HG03159 (cell line): ENCODE measurements around the gene PSME4.
"Not testable (repeated sequence)": the region's sequence is repeated elsewhere in the genome, so short reads cannot be mapped to it uniquely, and the experiment has no call there.

Experiments used
- ATAC-seq: cut with Tn5 transposase; IDR thresholded peaks from one replicate; pipeline ENCODE4 v1.9.1; 2021; ENCODE audit warnings: mild to moderate bottlenecking, moderate library complexity; ENCODE audit not compliant: unreplicated experiment

PSME4 gene

GRCh38 chr2:53964257-53964952 lies 6.4 kb downstream of the PSME4 start:
- ATAC-seq, result no peak

GRCh38 chr2:53961478-53962216 lies 9.1 kb downstream of the PSME4 start:
- not testable (repeated sequence) for ATAC-seq

GRCh38 chr2:53960476-53960875 lies 10.3 kb downstream of the PSME4 start:
- ATAC-seq, result no peak

- no peak for ATAC-seq
Observed at GRCh38 chr2:53958443-53958842, 12.3 kb downstream of the PSME4 start.

GRCh38 chr2:53952519-53952918 lies 18.3 kb downstream of the PSME4 start:
- no peak for ATAC-seq

GRCh38 chr2:53949457-53949856 lies 21.3 kb downstream of the PSME4 start:
- peak; percentile 64 for ATAC-seq

GRCh38 chr2:53945538-53945937 lies 25.3 kb downstream of the PSME4 start:
- ATAC-seq, result no peak

- no peak for ATAC-seq
Observed at GRCh38 chr2:53944542-53944941, 26.3 kb downstream of the PSME4 start.

GRCh38 chr2:53942280-53942679 lies 28.5 kb downstream of the PSME4 start:
- ATAC-seq, result peak; percentile 43

- peak; percentile 76 for ATAC-seq
Observed at GRCh38 chr2:53941749-53942148, 29.0 kb downstream of the PSME4 start.

- ATAC-seq, result no peak
Observed at GRCh38 chr2:53939656-53940055, 31.1 kb downstream of the PSME4 start.

- ATAC-seq, result no peak
Observed at GRCh38 chr2:53938904-53939303, 31.9 kb downstream of the PSME4 start.

GRCh38 chr2:53933329-53933728 lies 37.5 kb downstream of the PSME4 start:
- no peak for ATAC-seq

- not testable (repeated sequence) for ATAC-seq
Observed at GRCh38 chr2:53926321-53926720, 44.5 kb downstream of the PSME4 start.

GRCh38 chr2:53913721-53914120 lies 57.1 kb downstream of the PSME4 start:
- peak; percentile 91 for ATAC-seq

- ATAC-seq, result no peak
Observed at GRCh38 chr2:53911434-53912189, 59.2 kb downstream of the PSME4 start.

GRCh38 chr2:53907582-53907981 lies 63.2 kb downstream of the PSME4 start:
- ATAC-seq, result no peak

GRCh38 chr2:53905396-53905795 lies 65.4 kb downstream of the PSME4 start:
- no peak for ATAC-seq

GRCh38 chr2:53903011-53903410 lies 67.8 kb downstream of the PSME4 start:
- no peak for ATAC-seq

GRCh38 chr2:53901192-53901591 lies 69.6 kb downstream of the PSME4 start:
- ATAC-seq, result no peak

- no peak for ATAC-seq
Observed at GRCh38 chr2:53896864-53897263, 73.9 kb downstream of the PSME4 start.
